HepG2 (cell line): ENCODE measurements around the gene YEATS4. TPM values are rescaled to one million over a fixed set of nuclear protein-coding genes. Genes with fewer than 3 reads are reported as not detected.
A peak's percentile ranks its signal among the peaks of the same experiment; 100 is the strongest.

Experiments used
- CBFB ChIP-seq: sonication (generic); formaldehyde crosslinking; IDR thresholded peaks from 2 replicates; pipeline ENCODE4 v1.4.0; 2020; ENCODE audit warnings: missing genetic modification reagents
- FOXC1 ChIP-seq: sonication (generic); formaldehyde crosslinking; IDR thresholded peaks from 2 replicates; pipeline ENCODE4 v1.8.0; 2022; ENCODE audit warnings: mild to moderate bottlenecking, missing genetic modification reagents, borderline replicate concordance
- LBX2 ChIP-seq: sonication (generic); formaldehyde crosslinking; IDR thresholded peaks from 2 replicates; pipeline ENCODE4 v1.5.0; 2020; ENCODE audit warnings: missing genetic modification reagents, mild to moderate bottlenecking, borderline replicate concordance
- PCBP1 ChIP-seq: fragments of 200-400 bp; formaldehyde crosslinking; IDR thresholded peaks from 2 replicates; pipeline ENCODE4 v1.6.1; 2017; ENCODE audit warnings: mild to moderate bottlenecking, low read depth, low read length, borderline replicate concordance
- RNF219 ChIP-seq: sonication (generic); formaldehyde crosslinking; IDR thresholded peaks from 2 replicates; pipeline ENCODE4 v1.5.0; 2020; ENCODE audit warnings: mild to moderate bottlenecking, missing genetic modification reagents
- SNAPC2 ChIP-seq: sonication (generic); formaldehyde crosslinking; IDR thresholded peaks from 2 replicates; pipeline ENCODE4 v1.8.1; 2022; ENCODE audit warnings: mild to moderate bottlenecking, missing genetic modification reagents
- SSRP1 ChIP-seq: IDR thresholded peaks from 2 replicates; pipeline ENCODE4 v1.6.1; 2016; ENCODE audit warnings: control low read depth
- SUZ12 ChIP-seq: fragments of 150-350 bp; IDR thresholded peaks from 2 replicates; pipeline ENCODE4 v1.6.1; 2014; ENCODE audit warnings: low read depth, low read length
- UBTF ChIP-seq: sonication (generic); formaldehyde crosslinking; IDR thresholded peaks from 2 replicates; pipeline ENCODE4 v1.4.0; 2020; ENCODE audit warnings: mild to moderate bottlenecking, missing genetic modification reagents
- ZBTB10 ChIP-seq: sonication (generic); formaldehyde crosslinking; IDR thresholded peaks from 2 replicates; pipeline ENCODE4 v1.4.0; 2020; ENCODE audit warnings: missing genetic modification reagents, borderline replicate concordance
- ZBTB38 ChIP-seq: sonication (generic); formaldehyde crosslinking; IDR thresholded peaks from 2 replicates; pipeline ENCODE4 v1.5.1; 2020; ENCODE audit warnings: mild to moderate bottlenecking, missing genetic modification reagents
- ZFP91 ChIP-seq: sonication (generic); formaldehyde crosslinking; IDR thresholded peaks from 2 replicates; pipeline ENCODE4 v1.9.0; 2022; ENCODE audit warnings: missing genetic modification reagents, mild to moderate bottlenecking, borderline replicate concordance
- ZNF101 ChIP-seq: sonication (generic); formaldehyde crosslinking; IDR thresholded peaks from 2 replicates; pipeline ENCODE4 v1.4.0; 2020; ENCODE audit warnings: mild to moderate bottlenecking, low read depth, missing genetic modification reagents, borderline replicate concordance
- ZNF251 ChIP-seq: sonication (generic); formaldehyde crosslinking; IDR thresholded peaks from 2 replicates; pipeline ENCODE4 v1.9.0; 2021; ENCODE audit warnings: mild to moderate bottlenecking, missing genetic modification reagents
- ZNF557 ChIP-seq: sonication (generic); formaldehyde crosslinking; IDR thresholded peaks from 2 replicates; pipeline ENCODE4 v1.4.0; 2020; ENCODE audit warnings: missing genetic modification reagents
- ZNF709 ChIP-seq: sonication (generic); formaldehyde crosslinking; IDR thresholded peaks from 2 replicates; pipeline ENCODE4 v1.5.0; 2020; ENCODE audit warnings: mild to moderate bottlenecking, missing genetic modification reagents
- ZNF891 ChIP-seq: sonication (generic); formaldehyde crosslinking; IDR thresholded peaks from 2 replicates; pipeline ENCODE4 v1.5.0; 2020; ENCODE audit warnings: mild to moderate bottlenecking, missing genetic modification reagents
- ZSCAN25 ChIP-seq: sonication (generic); formaldehyde crosslinking; IDR thresholded peaks from 2 replicates; pipeline ENCODE4 v1.8.0; 2022; ENCODE audit warnings: mild to moderate bottlenecking, missing genetic modification reagents
- ZSCAN29 ChIP-seq: sonication (generic); formaldehyde crosslinking; conservative IDR thresholded peaks from 2 replicates; pipeline ENCODE4 v1.4.0; 2020; ENCODE audit warnings: mild to moderate bottlenecking, missing genetic modification reagents
- polyA plus RNA-seq, 8 experiments: library from polyadenylated mRNA; depleted of rRNA in 3 of 8; stranded (reverse) in 7 of 8; unstranded in 1 of 8; fragments of >200 nt; fragmentation: Illumina TruSeq in 4 of 8; extraction: Trizol in 4 of 8; gene quantifications; 2 replicates each; pipeline versions ENCODE4 v1.2.1 to v1.2.3, GENCODE V29; 2011 to 2016; ENCODE audit warnings: low read depth in 4 of 8, missing spikeins in 1 of 8, mixed read lengths in 1 of 8; ENCODE audit not compliant: insufficient read depth in 1 of 8
- total RNA-seq, 5 experiments: library from RNA; depleted of rRNA; stranded (reverse); fragments of >200 nt; fragmentation: Illumina TruSeq; extraction: Trizol; gene quantifications; 2 replicates each; pipeline ENCODE4 v1.2.3, GENCODE V29; 2016; ENCODE audit warnings: low read depth in 1 of 5

YEATS4 gene
- total and polyA plus RNA-seq, 2 of the 13 experiments (the other 11 are each of a cell fraction or from before 2014, with no cell fraction given): 16.8 to 45.0 TPM

- TF ChIP-seq SSRP1 (CRISPR knock-in tag) (no peak; the same call in 1 of the 2 replicates), ZNF101 (CRISPR knock-in tag) (no peak), CBFB (CRISPR knock-in tag) (peak; percentile 99), ZNF557 (CRISPR knock-in tag) (peak; percentile 89), ZNF891 (CRISPR knock-in tag) (no peak), UBTF (peak; percentile 58; the same call in 1 of the 2 replicates), ZBTB38 (CRISPR knock-in tag) (0 out of 2 replicates have a peak, but pooled peaks have one; percentile 42), SUZ12 (no peak), ZSCAN25 (no peak; the same call in 1 of the 2 replicates), ZFP91 (CRISPR knock-in tag) (no peak), ZBTB10 (CRISPR knock-in tag) (0 out of 2 replicates have a peak, but pooled peaks have one; percentile 66), LBX2 (no peak), RNF219 (CRISPR knock-in tag) (no peak), SNAPC2 (CRISPR knock-in tag) (0 out of 2 replicates have a peak, but pooled peaks have one; percentile 56), PCBP1 (no peak), FOXC1 (CRISPR knock-in tag) (peak; percentile 60; the same call in 1 of the 2 replicates), ZNF709 (no peak), ZNF251 (CRISPR knock-in tag) (no peak), ZSCAN29 (peak; percentile 90)
Observed at GRCh38 chr12:69348162-69348938, 11.2 kb upstream of the YEATS4 start, which contains the start of gene LYZ (continued).
